Measurements from ENCODE around the gene BMPR1B.

DNA sequence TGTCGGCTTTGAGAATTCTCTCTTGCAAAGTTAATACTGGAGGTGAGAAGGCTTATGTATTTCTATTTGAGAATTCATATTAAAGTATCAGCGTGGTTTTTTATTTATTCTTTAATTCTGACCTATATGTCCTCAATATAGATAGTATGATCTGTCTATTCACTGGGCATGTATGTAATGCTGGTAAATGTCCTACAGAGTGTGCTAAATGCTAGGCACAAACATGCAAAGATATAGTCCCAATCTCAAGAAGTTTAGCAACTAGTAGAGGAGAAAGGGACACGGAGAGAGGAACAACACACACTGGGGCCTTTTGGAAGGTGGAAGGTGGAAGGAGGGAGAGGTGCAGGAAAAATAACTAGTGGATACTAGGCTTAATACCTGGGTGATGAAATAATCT, 11.0 kb upstream of the BMPR1B start:
- TF ChIP-seq POLR2A (IDR thresholded peaks at IDR 0.05; ENCODE audit: low read length) (no peak), EP300 (IDR thresholded peaks at IDR 0.05) (no peak), EHMT2 (IDR thresholded peaks at IDR 0.05; ENCODE audit: low read depth) (no peak), ESRRA (IDR thresholded peaks at IDR 0.05; ENCODE audit: borderline replicate concordance, low read length) (no peak), KDM5A (IDR thresholded peaks at IDR 0.05) (no peak)
- TF ChIP-seq, protein P1, sequence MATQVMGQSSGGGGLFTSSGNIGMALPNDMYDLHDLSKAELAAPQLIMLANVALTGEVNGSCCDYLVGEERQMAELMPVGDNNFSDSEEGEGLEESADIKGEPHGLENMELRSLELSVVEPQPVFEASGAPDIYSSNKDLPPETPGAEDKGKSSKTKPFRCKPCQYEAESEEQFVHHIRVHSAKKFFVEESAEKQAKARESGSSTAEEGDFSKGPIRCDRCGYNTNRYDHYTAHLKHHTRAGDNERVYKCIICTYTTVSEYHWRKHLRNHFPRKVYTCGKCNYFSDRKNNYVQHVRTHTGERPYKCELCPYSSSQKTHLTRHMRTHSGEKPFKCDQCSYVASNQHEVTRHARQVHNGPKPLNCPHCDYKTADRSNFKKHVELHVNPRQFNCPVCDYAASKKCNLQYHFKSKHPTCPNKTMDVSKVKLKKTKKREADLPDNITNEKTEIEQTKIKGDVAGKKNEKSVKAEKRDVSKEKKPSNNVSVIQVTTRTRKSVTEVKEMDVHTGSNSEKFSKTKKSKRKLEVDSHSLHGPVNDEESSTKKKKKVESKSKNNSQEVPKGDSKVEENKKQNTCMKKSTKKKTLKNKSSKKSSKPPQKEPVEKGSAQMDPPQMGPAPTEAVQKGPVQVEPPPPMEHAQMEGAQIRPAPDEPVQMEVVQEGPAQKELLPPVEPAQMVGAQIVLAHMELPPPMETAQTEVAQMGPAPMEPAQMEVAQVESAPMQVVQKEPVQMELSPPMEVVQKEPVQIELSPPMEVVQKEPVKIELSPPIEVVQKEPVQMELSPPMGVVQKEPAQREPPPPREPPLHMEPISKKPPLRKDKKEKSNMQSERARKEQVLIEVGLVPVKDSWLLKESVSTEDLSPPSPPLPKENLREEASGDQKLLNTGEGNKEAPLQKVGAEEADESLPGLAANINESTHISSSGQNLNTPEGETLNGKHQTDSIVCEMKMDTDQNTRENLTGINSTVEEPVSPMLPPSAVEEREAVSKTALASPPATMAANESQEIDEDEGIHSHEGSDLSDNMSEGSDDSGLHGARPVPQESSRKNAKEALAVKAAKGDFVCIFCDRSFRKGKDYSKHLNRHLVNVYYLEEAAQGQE (IDR thresholded peaks at IDR 0.05) = no peak
